ENCODE results near the gene GPD1.
A peak's percentile ranks its signal among the peaks of the same experiment; 100 is the strongest.

DNA sequence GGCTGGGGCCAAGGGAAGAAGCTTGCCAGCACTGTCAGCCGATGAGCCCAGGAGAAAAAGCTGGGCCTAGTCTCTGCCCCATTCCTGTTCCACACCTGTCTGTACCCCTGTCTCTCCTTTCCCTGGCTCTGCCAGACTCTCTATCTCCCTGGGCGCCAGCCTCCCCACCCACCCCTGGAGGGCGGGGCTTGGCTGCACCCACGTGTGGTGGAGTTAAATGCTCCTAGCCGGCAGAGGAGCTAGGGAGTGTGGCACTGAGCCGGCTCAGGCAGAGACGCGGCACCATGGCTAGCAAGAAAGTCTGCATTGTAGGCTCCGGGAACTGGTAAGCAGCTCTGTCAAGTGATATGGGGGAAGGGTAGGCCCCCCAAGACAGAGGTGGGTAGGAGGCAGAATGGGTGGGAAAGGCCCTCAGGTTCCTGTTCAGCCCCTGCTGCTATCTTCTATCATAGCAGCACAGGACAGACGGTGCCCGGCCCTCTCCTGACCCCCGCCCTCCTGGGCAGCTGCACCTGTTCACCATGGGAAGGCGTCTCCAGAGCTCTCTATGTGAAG lies at the start of gene GPD1:
- TF ChIP-seq POLR2AphosphoS5 (IDR thresholded peaks at IDR 0.05; ENCODE audit: borderline replicate concordance, low read depth, low read length) (0 out of 2 replicates have a peak, but pooled peaks have one; percentile 22), EZH2 (IDR thresholded peaks at IDR 0.05) (no peak), FOXP2 (optimal IDR thresholded peaks at IDR 0.05; ENCODE audit: control extremely low read depth, extremely low read length, insufficient read depth) (no peak)

All from SK-N-MC (cell line).